ENCODE measurements around the gene PCBP3. TPM values are rescaled to one million over a fixed set of nuclear protein-coding genes. Genes with fewer than 3 reads are reported as not detected.

PCBP3 gene
- total and polyA plus RNA-seq, 3 experiments from 2014 or later = 0.31 to 0.38 (median 0.35) TPM

- Mint-ChIP-seq H3K27me3 (peaks cover 3 to 4% of the 10 kb centered on the region in 2 donors), H3K27ac (no peak overlapping the region), H3K36me3 (peaks cover 0 to 2% (median 0%) of the 10 kb centered on the region in 3 donors), H3K9me3 (no peaks in the 10 kb centered on the region), H3K4me3 (no peak overlapping the region), H3K4me1 (no peaks in the 10 kb centered on the region)
- Histone ChIP-seq H3K27me3 (ENCODE audit: insufficient read depth, low read length, poor library complexity, severe bottlenecking) (no peaks in the 10 kb centered on the region), H3K36me3 (ENCODE audit: insufficient read depth, low read length) (no peaks in the 10 kb centered on the region), H3K27ac (ENCODE audit: low read depth, low read length) (no peak overlapping the region), H3K4me3 (ENCODE audit: low read length) (no peak overlapping the region), H3K4me1 (ENCODE audit: insufficient read depth, low read length) (no peaks in the 10 kb centered on the region), H3K9me3 (ENCODE audit: low read length) (no peaks in the 10 kb centered on the region)
- ChIA-PET POLR2A (no interaction called here), CTCF (no interaction called here)
- DNase-seq = no peak
These were observed 103.8 kb downstream of the PCBP3 start for GRCh38 chr21:45747233-45747766.

GRCh38 chr21:45747802-45748445 lies 104.4 kb downstream of the PCBP3 start:
- no peak overlapping the region for H3K4me3 Mint-ChIP-seq
- peaks cover 1 to 4% of the 10 kb centered on the region in 2 donors for H3K27me3 Mint-ChIP-seq
- ChIA-PET POLR2A (no interaction called here), CTCF (no interaction called here)
- no peak overlapping the region for H3K27ac Mint-ChIP-seq
- no peaks in the 10 kb centered on the region for H3K36me3 ChIP-seq (ENCODE audit: insufficient read depth, low read length)
- H3K4me1 ChIP-seq (ENCODE audit: insufficient read depth, low read length) = no peaks in the 10 kb centered on the region
- no peak overlapping the region for H3K4me3 ChIP-seq (ENCODE audit: low read length)
- H3K9me3 ChIP-seq (ENCODE audit: low read length) = no peaks in the 10 kb centered on the region
- H3K27ac ChIP-seq (ENCODE audit: low read depth, low read length) = no peak overlapping the region
- H3K4me1 Mint-ChIP-seq = no peaks in the 10 kb centered on the region
- H3K9me3 Mint-ChIP-seq = no peaks in the 10 kb centered on the region
- H3K27me3 ChIP-seq (ENCODE audit: insufficient read depth, low read length, poor library complexity, severe bottlenecking) = no peaks in the 10 kb centered on the region
- no peak for DNase-seq
- H3K36me3 Mint-ChIP-seq = peaks cover 0 to 2% (median 0%) of the 10 kb centered on the region in 3 donors

- Mint-ChIP-seq H3K36me3 (peaks cover 0 to 2% (median 0%) of the 10 kb centered on the region in 3 donors), H3K4me1 (no peaks in the 10 kb centered on the region), H3K4me3 (no peak overlapping the region), H3K9me3 (no peaks in the 10 kb centered on the region), H3K27me3 (peaks cover 1 to 9% of the 10 kb centered on the region in 2 donors), H3K27ac (no peak overlapping the region)
- H3K9me3 ChIP-seq (ENCODE audit: low read length) = no peaks in the 10 kb centered on the region
- ChIA-PET CTCF (no interaction called here), POLR2A (no interaction called here)
- H3K4me3 ChIP-seq (ENCODE audit: low read length) = no peak overlapping the region
- no peaks in the 10 kb centered on the region for H3K27me3 ChIP-seq (ENCODE audit: insufficient read depth, low read length, poor library complexity, severe bottlenecking)
- no peaks in the 10 kb centered on the region for H3K4me1 ChIP-seq (ENCODE audit: insufficient read depth, low read length)
- DNase-seq = no peak
- H3K27ac ChIP-seq (ENCODE audit: low read depth, low read length) = no peak overlapping the region
- H3K36me3 ChIP-seq (ENCODE audit: insufficient read depth, low read length) = no peaks in the 10 kb centered on the region
These were observed 105.1 kb downstream of the PCBP3 start for GRCh38 chr21:45748593-45748992.

- Histone ChIP-seq H3K27me3 (ENCODE audit: insufficient read depth, low read length, poor library complexity, severe bottlenecking) (no peaks in the 10 kb centered on the region), H3K27ac (ENCODE audit: low read depth, low read length) (no peak overlapping the region), H3K4me1 (ENCODE audit: insufficient read depth, low read length) (no peaks in the 10 kb centered on the region), H3K4me3 (ENCODE audit: low read length) (no peak overlapping the region), H3K9me3 (ENCODE audit: low read length) (no peaks in the 10 kb centered on the region), H3K36me3 (ENCODE audit: insufficient read depth, low read length) (no peaks in the 10 kb centered on the region)
- no peaks in the 10 kb centered on the region for H3K4me1 Mint-ChIP-seq
- DNase-seq = no peak
- CTCF ChIA-PET = no interaction called here
- H3K4me3 Mint-ChIP-seq = no peak overlapping the region
- POLR2A ChIA-PET = no interaction called here
- H3K27me3 Mint-ChIP-seq = peaks cover 0 to 15% of the 10 kb centered on the region in 2 donors
- no peaks in the 10 kb centered on the region for H3K9me3 Mint-ChIP-seq
- H3K27ac Mint-ChIP-seq = no peak overlapping the region
- peaks cover 0 to 1% (median 0%) of the 10 kb centered on the region in 3 donors for H3K36me3 Mint-ChIP-seq
These were observed 106.4 kb downstream of the PCBP3 start for GRCh38 chr21:45749974-45750373.

GRCh38 chr21:45750936-45751335 lies 107.4 kb downstream of the PCBP3 start:
- Histone ChIP-seq H3K9me3 (ENCODE audit: low read length) (no peaks in the 10 kb centered on the region), H3K36me3 (ENCODE audit: insufficient read depth, low read length) (no peaks in the 10 kb centered on the region), H3K4me1 (ENCODE audit: insufficient read depth, low read length) (no peaks in the 10 kb centered on the region), H3K4me3 (ENCODE audit: low read length) (no peak overlapping the region), H3K27me3 (ENCODE audit: insufficient read depth, low read length, poor library complexity, severe bottlenecking) (no peaks in the 10 kb centered on the region), H3K27ac (ENCODE audit: low read depth, low read length) (no peak overlapping the region)
- CTCF ChIA-PET = no interaction called here
- Mint-ChIP-seq H3K4me3 (no peak overlapping the region), H3K27me3 (peaks cover 0 to 15% of the 10 kb centered on the region in 2 donors), H3K4me1 (no peaks in the 10 kb centered on the region), H3K36me3 (no peaks in the 10 kb centered on the region), H3K9me3 (peaks cover 0 to 6% (median 0%) of the 10 kb centered on the region in 5 donors), H3K27ac (no peak overlapping the region)
- DNase-seq = no peak
- POLR2A ChIA-PET = no interaction called here

- no peaks in the 10 kb centered on the region for H3K36me3 ChIP-seq (ENCODE audit: insufficient read depth, low read length)
- CTCF ChIA-PET = no interaction called here
These were observed 109.9 kb downstream of the PCBP3 start for GRCh38 chr21:45753445-45753844.

GRCh38 chr21:45756029-45756428 lies 112.5 kb downstream of the PCBP3 start:
- Mint-ChIP-seq H3K36me3 (peaks cover 0 to 2% (median 0%) of the 10 kb centered on the region in 3 donors), H3K4me1 (no peaks in the 10 kb centered on the region), H3K27ac (no peak overlapping the region), H3K4me3 (no peak overlapping the region), H3K9me3 (peaks cover 0 to 10% (median 2%) of the 10 kb centered on the region in 5 donors), H3K27me3 (peaks cover 1 to 22% of the 10 kb centered on the region in 2 donors)
- CTCF ChIA-PET = no interaction called here
- Histone ChIP-seq H3K27me3 (ENCODE audit: insufficient read depth, low read length, poor library complexity, severe bottlenecking) (no peaks in the 10 kb centered on the region), H3K9me3 (ENCODE audit: low read length) (no peaks in the 10 kb centered on the region), H3K4me3 (ENCODE audit: low read length) (no peak overlapping the region), H3K27ac (ENCODE audit: low read depth, low read length) (no peak overlapping the region), H3K36me3 (ENCODE audit: insufficient read depth, low read length) (no peaks in the 10 kb centered on the region), H3K4me1 (ENCODE audit: insufficient read depth, low read length) (no peaks in the 10 kb centered on the region)
- POLR2A ChIA-PET = no interaction called here
- DNase-seq = no peak

More at GRCh38 chr21:45753445-45753844, 109.9 kb downstream of the PCBP3 start:
- no peak overlapping the region for H3K4me3 ChIP-seq (ENCODE audit: low read length)
- H3K9me3 Mint-ChIP-seq = peaks cover 0 to 10% (median 2%) of the 10 kb centered on the region in 5 donors
- no peak overlapping the region for H3K27ac ChIP-seq (ENCODE audit: low read depth, low read length)
- H3K27me3 Mint-ChIP-seq = peaks cover 1 to 19% of the 10 kb centered on the region in 2 donors
- no peaks in the 10 kb centered on the region for H3K27me3 ChIP-seq (ENCODE audit: insufficient read depth, low read length, poor library complexity, severe bottlenecking)
- POLR2A ChIA-PET = no interaction called here
- H3K36me3 Mint-ChIP-seq = no peaks in the 10 kb centered on the region
- H3K4me1 ChIP-seq (ENCODE audit: insufficient read depth, low read length) = no peaks in the 10 kb centered on the region
- no peak for DNase-seq
- H3K9me3 ChIP-seq (ENCODE audit: low read length) = no peaks in the 10 kb centered on the region
- no peak overlapping the region for H3K27ac Mint-ChIP-seq
- H3K4me1 Mint-ChIP-seq = no peaks in the 10 kb centered on the region
- no peak overlapping the region for H3K4me3 Mint-ChIP-seq

- CTCF ChIA-PET = no interaction called here
- Mint-ChIP-seq H3K4me1 (no peaks in the 10 kb centered on the region), H3K36me3 (peaks cover 0 to 2% (median 0%) of the 10 kb centered on the region in 3 donors), H3K27ac (no peak overlapping the region), H3K27me3 (peaks cover 2 to 27% of the 10 kb centered on the region in 2 donors), H3K9me3 (peaks cover 0 to 10% (median 2%) of the 10 kb centered on the region in 5 donors), H3K4me3 (no peak overlapping the region)
- POLR2A ChIA-PET = no interaction called here
- H3K4me1 ChIP-seq (ENCODE audit: insufficient read depth, low read length) = no peaks in the 10 kb centered on the region
- no peaks in the 10 kb centered on the region for H3K36me3 ChIP-seq (ENCODE audit: insufficient read depth, low read length)
- H3K4me3 ChIP-seq (ENCODE audit: low read length) = no peak overlapping the region
- no peaks in the 10 kb centered on the region for H3K27me3 ChIP-seq (ENCODE audit: insufficient read depth, low read length, poor library complexity, severe bottlenecking)
- no peak overlapping the region for H3K27ac ChIP-seq (ENCODE audit: low read depth, low read length)
- no peaks in the 10 kb centered on the region for H3K9me3 ChIP-seq (ENCODE audit: low read length)
- no peak for DNase-seq
These were observed 113.1 kb downstream of the PCBP3 start for GRCh38 chr21:45756669-45757068.
